ENCODE results near the gene PPP2R2D. TPM values are rescaled to one million over a fixed set of nuclear protein-coding genes. Genes with fewer than 3 reads are reported as not detected.

The PPP2R2D gene
- total RNA-seq, result 10 to 100 TPM; 30.0 to 39.3 TPM

- H3K4me3 Mint-ChIP-seq, result peak within 1 kb of the TSS; percentile 93
- peak; percentile 97 for DNase-seq
- H3K4me1 Mint-ChIP-seq, result peaks cover 53% of the 10 kb centered on the region
These were observed at the start of gene PPP2R2D for GRCh38 chr10:131900350-131901152. PPP2R2D (plus strand) TSS chr10:131901008; CDS start chr10:131901149, 141 bp downstream.

GRCh38 chr10:131851346-131851745 is 49.5 kb upstream of the PPP2R2D start:
- ATAC-seq (no peak), DNase-seq (no peak)
- intact Hi-C loops (cut with DNase I, micrococcal nuclease), result no loop called here
- Mint-ChIP-seq H3K9me3 (ENCODE audit: low read depth) (peaks cover 2% of the 10 kb centered on the region), H3K27me3 (no peaks in the 10 kb centered on the region), H3K36me3 (ENCODE audit: low read depth) (no peaks in the 10 kb centered on the region), H3K4me1 (no peaks in the 10 kb centered on the region), H3K27ac (no peak overlapping the region), H3K4me3 (no peak overlapping the region)
- CTCF ChIA-PET, result no interaction called here
- POLR2A ChIA-PET, result no interaction called here

More at GRCh38 chr10:131900350-131901152, at the start of gene PPP2R2D:
- ATAC-seq, result peak; percentile 83
- Mint-ChIP-seq H3K27ac (peak within 1 kb of the TSS; percentile 92), H3K36me3 (ENCODE audit: low read depth) (peaks cover 17% of the 10 kb centered on the region), H3K27me3 (peaks cover 7% of the 10 kb centered on the region), H3K9me3 (ENCODE audit: low read depth) (no peaks in the 10 kb centered on the region)
- intact Hi-C loops (cut with DNase I, micrococcal nuclease), result loop anchor here (1.0 to 10.0 kb wide), 11 partner anchors 82 to 1790 kb away; partner anchors contain the start of genes LRRC27 (in 2 of the 2), C10orf143 (in 1 of the 2), INPP5A (in 1 of the 2) and MTG1 (in 1 of the 2)
- ChIA-PET POLR2A (interaction anchor here (1.1 kb wide), 1 partner anchor 72 kb away, joined by 5 read pairs; no protein-coding TSS in a partner anchor), CTCF (interaction anchor here (0.8 to 2.2 kb wide), 7 partner anchors 8 to 146 kb away, joined by 4 to 18 read pairs (median 4); no protein-coding TSS in a partner anchor)

- no peaks in the 10 kb centered on the region for H3K27me3 Mint-ChIP-seq
- H3K27ac Mint-ChIP-seq, result no peak overlapping the region
- H3K9me3 Mint-ChIP-seq (ENCODE audit: low read depth), result peaks cover 2% of the 10 kb centered on the region
- no peak overlapping the region for H3K4me3 Mint-ChIP-seq
- H3K36me3 Mint-ChIP-seq (ENCODE audit: low read depth), result no peaks in the 10 kb centered on the region
- ChIA-PET CTCF (no interaction called here), POLR2A (no interaction called here)
- H3K4me1 Mint-ChIP-seq, result no peaks in the 10 kb centered on the region
- intact Hi-C loops (cut with DNase I, micrococcal nuclease), result no loop called here
- no peak for ATAC-seq
- no peak for DNase-seq
These were observed 48.5 kb upstream of the PPP2R2D start for GRCh38 chr10:131852176-131852822.

- ATAC-seq (no peak), DNase-seq (no peak)
- intact Hi-C loops (cut with DNase I, micrococcal nuclease), result no loop called here
- Mint-ChIP-seq H3K27me3 (no peaks in the 10 kb centered on the region), H3K36me3 (ENCODE audit: low read depth) (no peaks in the 10 kb centered on the region), H3K4me3 (no peak overlapping the region), H3K27ac (no peak overlapping the region), H3K9me3 (ENCODE audit: low read depth) (peaks cover 2% of the 10 kb centered on the region), H3K4me1 (no peaks in the 10 kb centered on the region)
- CTCF ChIA-PET, result interaction anchor here (0.8 kb wide), 1 partner anchor 20 kb away, joined by 3 read pairs; no protein-coding TSS in a partner anchor
- POLR2A ChIA-PET, result no interaction called here
These were observed 47.8 kb upstream of the PPP2R2D start for GRCh38 chr10:131852823-131853609.

- Mint-ChIP-seq H3K4me3 (no peak overlapping the region), H3K27me3 (no peaks in the 10 kb centered on the region), H3K9me3 (ENCODE audit: low read depth) (peaks cover 2% of the 10 kb centered on the region), H3K27ac (no peak overlapping the region), H3K36me3 (ENCODE audit: low read depth) (no peaks in the 10 kb centered on the region), H3K4me1 (no peaks in the 10 kb centered on the region)
- ATAC-seq, result no peak
- ChIA-PET POLR2A (no interaction called here), CTCF (interaction anchor here (0.8 kb wide), 1 partner anchor 19 kb away, joined by 3 read pairs; no protein-coding TSS in a partner anchor)
- intact Hi-C loops (cut with DNase I, micrococcal nuclease), result no loop called here
- no peak for DNase-seq
These were observed 47.2 kb upstream of the PPP2R2D start for GRCh38 chr10:131853610-131853964.

GRCh38 chr10:131854579-131855335 is 46.1 kb upstream of the PPP2R2D start:
- ChIA-PET POLR2A (no interaction called here), CTCF (interaction anchor here (0.5 kb wide), 1 partner anchor 29 kb away, joined by 3 read pairs; no protein-coding TSS in a partner anchor)
- Mint-ChIP-seq H3K4me3 (no peak overlapping the region), H3K27me3 (no peaks in the 10 kb centered on the region), H3K36me3 (ENCODE audit: low read depth) (no peaks in the 10 kb centered on the region), H3K4me1 (no peaks in the 10 kb centered on the region), H3K9me3 (ENCODE audit: low read depth) (peaks cover 2% of the 10 kb centered on the region), H3K27ac (no peak overlapping the region)
- DNase-seq (no peak), ATAC-seq (no peak)
- intact Hi-C loops (cut with DNase I, micrococcal nuclease), result no loop called here

GRCh38 chr10:131855461-131856401 is 45.1 kb upstream of the PPP2R2D start:
- Mint-ChIP-seq H3K27ac (no peak overlapping the region), H3K4me3 (no peak overlapping the region), H3K4me1 (no peaks in the 10 kb centered on the region), H3K9me3 (ENCODE audit: low read depth) (peaks cover 2% of the 10 kb centered on the region), H3K36me3 (ENCODE audit: low read depth) (no peaks in the 10 kb centered on the region), H3K27me3 (peaks cover under 1% of the 10 kb centered on the region)
- ChIA-PET POLR2A (no interaction called here), CTCF (interaction anchor here (0.5 to 1.1 kb wide), 2 partner anchors 25 to 28 kb away, joined by 3 read pairs; no protein-coding TSS in a partner anchor)
- ATAC-seq (no peak), DNase-seq (no peak)
- intact Hi-C loops (cut with DNase I, micrococcal nuclease), result no loop called here

- intact Hi-C loops (cut with DNase I, micrococcal nuclease), result no loop called here
These were observed 44.2 kb upstream of the PPP2R2D start for GRCh38 chr10:131856441-131857094.

GRCh38 chr10:131857156-131858117 is 43.4 kb upstream of the PPP2R2D start:
- no peaks in the 10 kb centered on the region for H3K36me3 Mint-ChIP-seq (ENCODE audit: low read depth)
- ChIA-PET POLR2A (no interaction called here), CTCF (interaction anchor here (1.1 kb wide), 1 partner anchor 23 kb away, joined by 3 read pairs; no protein-coding TSS in a partner anchor)
- intact Hi-C loops (cut with DNase I, micrococcal nuclease), result no loop called here
- H3K27ac Mint-ChIP-seq, result no peak overlapping the region
- H3K9me3 Mint-ChIP-seq (ENCODE audit: low read depth), result no peaks in the 10 kb centered on the region
- no peak overlapping the region for H3K4me3 Mint-ChIP-seq
- ATAC-seq, result no peak
- no peak for DNase-seq
- H3K4me1 Mint-ChIP-seq, result no peaks in the 10 kb centered on the region
- H3K27me3 Mint-ChIP-seq, result peaks cover 3% of the 10 kb centered on the region

More at GRCh38 chr10:131856441-131857094, 44.2 kb upstream of the PPP2R2D start:
- H3K4me3 Mint-ChIP-seq, result no peak overlapping the region
- CTCF ChIA-PET, result interaction anchor here (1.1 kb wide), 1 partner anchor 24 kb away, joined by 3 read pairs; no protein-coding TSS in a partner anchor
- no peaks in the 10 kb centered on the region for H3K9me3 Mint-ChIP-seq (ENCODE audit: low read depth)
- H3K27ac Mint-ChIP-seq, result no peak overlapping the region
- POLR2A ChIA-PET, result no interaction called here
- H3K36me3 Mint-ChIP-seq (ENCODE audit: low read depth), result no peaks in the 10 kb centered on the region
- no peaks in the 10 kb centered on the region for H3K4me1 Mint-ChIP-seq
- H3K27me3 Mint-ChIP-seq, result peaks cover 3% of the 10 kb centered on the region
- ATAC-seq (no peak), DNase-seq (no peak)

Measured in activated CD4-positive, alpha-beta T cell treated with anti-CD3 and anti-CD28 coated beads for 36 hours (primary cell).